ENCODE results near the gene FSHR.

The FSHR gene

GRCh38 chr2:48993576-48993975 is 160.7 kb downstream of the FSHR start:
- no peaks in the 10 kb centered on the region for H3K36me3 Mint-ChIP-seq (ENCODE audit: low read depth)
- H3K4me3 Mint-ChIP-seq: no peak overlapping the region
- no peak for TF ChIP-seq CTCF (IDR thresholded peaks at IDR 0.05; ENCODE audit: unreplicated experiment in 3 of 3)
- H3K9me3 Mint-ChIP-seq: no peaks in the 10 kb centered on the region
- no peaks in the 10 kb centered on the region for H3K27me3 Mint-ChIP-seq (ENCODE audit: low read depth)
- H3K4me1 Mint-ChIP-seq: no peaks in the 10 kb centered on the region
- no peak overlapping the region for H3K27ac Mint-ChIP-seq

GRCh38 chr2:48991415-48992131 is 162.7 kb downstream of the FSHR start:
- no peaks in the 10 kb centered on the region for H3K4me1 Mint-ChIP-seq
- no peaks in the 10 kb centered on the region for H3K9me3 Mint-ChIP-seq
- H3K27me3 Mint-ChIP-seq (ENCODE audit: low read depth): peaks cover 6% of the 10 kb centered on the region
- H3K36me3 Mint-ChIP-seq (ENCODE audit: low read depth): no peaks in the 10 kb centered on the region
- no peak overlapping the region for H3K4me3 Mint-ChIP-seq
- H3K27ac Mint-ChIP-seq: no peak overlapping the region
- no peak for TF ChIP-seq CTCF (IDR thresholded peaks at IDR 0.05; ENCODE audit: unreplicated experiment in 3 of 3)

- Mint-ChIP-seq H3K9me3 (no peaks in the 10 kb centered on the region), H3K36me3 (ENCODE audit: low read depth) (no peaks in the 10 kb centered on the region), H3K4me1 (no peaks in the 10 kb centered on the region), H3K27ac (no peak overlapping the region), H3K27me3 (ENCODE audit: low read depth) (peaks cover 6% of the 10 kb centered on the region), H3K4me3 (no peak overlapping the region)
- no peak for TF ChIP-seq CTCF (IDR thresholded peaks at IDR 0.05; ENCODE audit: unreplicated experiment in 3 of 3)
Measured at GRCh38 chr2:48984922-48985321, 169.4 kb downstream of the FSHR start.

- Mint-ChIP-seq H3K27me3 (ENCODE audit: low read depth) (peaks cover 6% of the 10 kb centered on the region), H3K36me3 (ENCODE audit: low read depth) (no peaks in the 10 kb centered on the region), H3K27ac (peak overlapping the region in 1 of 3 experiments; percentile 40), H3K9me3 (no peaks in the 10 kb centered on the region), H3K4me1 (no peaks in the 10 kb centered on the region), H3K4me3 (no peak overlapping the region)
- TF ChIP-seq CTCF (IDR thresholded peaks at IDR 0.05; ENCODE audit: unreplicated experiment in 3 of 3): no peak
Measured at GRCh38 chr2:48983551-48983950, 170.8 kb downstream of the FSHR start.

GRCh38 chr2:48982887-48983435 is 171.4 kb downstream of the FSHR start:
- Mint-ChIP-seq H3K27ac (no peak overlapping the region), H3K36me3 (ENCODE audit: low read depth) (no peaks in the 10 kb centered on the region), H3K4me1 (no peaks in the 10 kb centered on the region), H3K9me3 (no peaks in the 10 kb centered on the region), H3K4me3 (no peak overlapping the region), H3K27me3 (ENCODE audit: low read depth) (peaks cover 6% of the 10 kb centered on the region)
- TF ChIP-seq CTCF (IDR thresholded peaks at IDR 0.05; ENCODE audit: unreplicated experiment in 3 of 3): no peak

- no peak for TF ChIP-seq CTCF (IDR thresholded peaks at IDR 0.05; ENCODE audit: unreplicated experiment in 3 of 3)
- no peak overlapping the region for H3K4me3 Mint-ChIP-seq
- H3K36me3 Mint-ChIP-seq (ENCODE audit: low read depth): no peaks in the 10 kb centered on the region
- H3K27ac Mint-ChIP-seq: no peak overlapping the region
- no peaks in the 10 kb centered on the region for H3K9me3 Mint-ChIP-seq
- H3K27me3 Mint-ChIP-seq (ENCODE audit: low read depth): no peaks in the 10 kb centered on the region
- H3K4me1 Mint-ChIP-seq: no peaks in the 10 kb centered on the region
Measured at GRCh38 chr2:48980846-48981245, 173.5 kb downstream of the FSHR start.
